GM19467 (cell line): ENCODE results near the gene COL5A3.
"Not testable (repeated sequence)": the region's sequence is repeated elsewhere in the genome, so short reads cannot be mapped to it uniquely, and the experiment has no call there.

Source experiments
- ATAC-seq: cut with Tn5 transposase; IDR thresholded peaks from one replicate; pipeline ENCODE4 v1.9.1; 2021; ENCODE audit warnings: mild to moderate bottlenecking, moderate library complexity; ENCODE audit not compliant: unreplicated experiment

The COL5A3 gene

GRCh38 chr19:9940778-9941177 lies 69.5 kb downstream of the COL5A3 start:
- ATAC-seq, result no peak

- no peak for ATAC-seq
Observed at GRCh38 chr19:9939301-9939913, 70.9 kb downstream of the COL5A3 start.

- no peak for ATAC-seq
Observed at GRCh38 chr19:9937001-9937411, 73.3 kb downstream of the COL5A3 start.

GRCh38 chr19:9936326-9937000 lies 73.8 kb downstream of the COL5A3 start, which contains the start of gene OLFM2:
Gene OLFM2, minus strand, starts transcription at chr19:9936515. Its CDS starts 149 bp downstream, at chr19:9936366.
- no peak for ATAC-seq

GRCh38 chr19:9935506-9936325 lies 74.6 kb downstream of the COL5A3 start:
- ATAC-seq, result no peak

GRCh38 chr19:9934132-9934950 lies 76.0 kb downstream of the COL5A3 start:
- ATAC-seq, result no peak

- ATAC-seq, result no peak
Observed at GRCh38 chr19:9932835-9933234, 77.5 kb downstream of the COL5A3 start.

GRCh38 chr19:9931629-9932028 lies 78.7 kb downstream of the COL5A3 start:
- ATAC-seq, result no peak

GRCh38 chr19:9923440-9923839 lies 86.9 kb downstream of the COL5A3 start:
- ATAC-seq, result no peak

GRCh38 chr19:9922782-9923379 lies 87.4 kb downstream of the COL5A3 start:
- not testable (repeated sequence) for ATAC-seq

- ATAC-seq, result no peak
Observed at GRCh38 chr19:9917321-9917720, 93.0 kb downstream of the COL5A3 start.

GRCh38 chr19:9916719-9917118 lies 93.6 kb downstream of the COL5A3 start:
- ATAC-seq, result no peak

- no peak for ATAC-seq
Observed at GRCh38 chr19:9914315-9915207, 95.7 kb downstream of the COL5A3 start.

GRCh38 chr19:9914001-9914314 lies 96.3 kb downstream of the COL5A3 start:
- ATAC-seq, result no peak

- ATAC-seq, result no peak
Observed at GRCh38 chr19:9913237-9914000, 96.9 kb downstream of the COL5A3 start.

- ATAC-seq, result no peak
Observed at GRCh38 chr19:9912551-9913236, 97.6 kb downstream of the COL5A3 start.

GRCh38 chr19:9911524-9912185 lies 98.6 kb downstream of the COL5A3 start:
- no peak for ATAC-seq

- ATAC-seq, result no peak
Observed at GRCh38 chr19:9910625-9911024, 99.7 kb downstream of the COL5A3 start.
